GM12872 (cell line): Measurements from ENCODE around the gene LRRC49.

Experiments used
- CTCF ChIP-seq: IDR thresholded peaks from 3 replicates; pipeline ENCODE4 v1.5.1; 2011; ENCODE audit warnings: low read depth, mild to moderate bottlenecking, low read length, moderate library complexity; ENCODE audit not compliant: insufficient read depth

Gene LRRC49

GRCh38 chr15:70936326-70936725 is 43.7 kb downstream of the LRRC49 start:
- no peak for TF ChIP-seq CTCF

GRCh38 chr15:70947351-70948335 is 55.0 kb downstream of the LRRC49 start:
- TF ChIP-seq CTCF: no peak

- TF ChIP-seq CTCF: no peak
Observed at GRCh38 chr15:70950953-70951352, 58.3 kb downstream of the LRRC49 start.

GRCh38 chr15:70954171-70954570 is 61.5 kb downstream of the LRRC49 start:
- no peak for TF ChIP-seq CTCF

- TF ChIP-seq CTCF: no peak
Observed at GRCh38 chr15:70954733-70955132, 62.1 kb downstream of the LRRC49 start.

GRCh38 chr15:70955151-70955550 is 62.5 kb downstream of the LRRC49 start:
- no peak for TF ChIP-seq CTCF

GRCh38 chr15:70956201-70956995 is 63.8 kb downstream of the LRRC49 start:
- no peak for TF ChIP-seq CTCF
